Activated CD4-positive, alpha-beta T cell treated with anti-CD3 and anti-CD28 coated beads, Interleukin-2, amount 50 U/mL, for 24 hours (primary cell): ENCODE results near the gene SPTBN1.
A peak's percentile ranks its signal among the peaks of the same experiment; 100 is the strongest.

Source experiments
- DNase-seq, 2 donors: peaks; one replicate each; pipeline ENCODE4 v3.0.0-alpha.2; 2020; ENCODE audit warnings: low read depth in 1 of 2, low spot score in 1 of 2

SPTBN1 gene

GRCh38 chr2:54570925-54571694 lies 115.0 kb downstream of the SPTBN1 start:
- peak; percentile 33 to 62 for DNase-seq

- peak in 1 of 2 donors; percentile 21 for DNase-seq
Observed at GRCh38 chr2:54572262-54572635, 116.1 kb downstream of the SPTBN1 start.

- no peak for DNase-seq
Observed at GRCh38 chr2:54572636-54573536, 116.8 kb downstream of the SPTBN1 start.

GRCh38 chr2:54573537-54573919 lies 117.4 kb downstream of the SPTBN1 start:
- no peak for DNase-seq

- peak in 1 of 2 donors; percentile 61 for DNase-seq
Observed at GRCh38 chr2:54574107-54574859, 118.2 kb downstream of the SPTBN1 start.

- DNase-seq: no peak
Observed at GRCh38 chr2:54574860-54575247, 118.7 kb downstream of the SPTBN1 start.

GRCh38 chr2:54575379-54575888 lies 119.3 kb downstream of the SPTBN1 start:
- DNase-seq: peak in 1 of 2 donors; percentile 37

- no peak for DNase-seq
Observed at GRCh38 chr2:54577035-54577434, 120.9 kb downstream of the SPTBN1 start.

GRCh38 chr2:54577944-54578647 lies 122.0 kb downstream of the SPTBN1 start:
- no peak for DNase-seq

GRCh38 chr2:54578648-54579045 lies 122.5 kb downstream of the SPTBN1 start:
- no peak for DNase-seq

- DNase-seq: no peak
Observed at GRCh38 chr2:54579061-54579681, 123.0 kb downstream of the SPTBN1 start.

- DNase-seq: no peak
Observed at GRCh38 chr2:54579682-54580620, 123.8 kb downstream of the SPTBN1 start.

GRCh38 chr2:54581326-54582039 lies 125.4 kb downstream of the SPTBN1 start:
- no peak for DNase-seq

- no peak for DNase-seq
Observed at GRCh38 chr2:54582987-54583386, 126.9 kb downstream of the SPTBN1 start.

- no peak for DNase-seq
Observed at GRCh38 chr2:54584598-54584997, 128.5 kb downstream of the SPTBN1 start.

- DNase-seq: no peak
Observed at GRCh38 chr2:54585136-54585733, 129.1 kb downstream of the SPTBN1 start.

- DNase-seq: no peak
Observed at GRCh38 chr2:54586062-54586461, 129.9 kb downstream of the SPTBN1 start.

- DNase-seq: no peak
Observed at GRCh38 chr2:54586494-54586893, 130.4 kb downstream of the SPTBN1 start.
